UCSD-AML1 (cell line): ENCODE data around the gene MCF2L.
"Not testable (repeated sequence)": the region's sequence is repeated elsewhere in the genome, so short reads cannot be mapped to it uniquely, and the experiment has no call there.

Source experiments
- DNase-seq: peaks from one replicate; lab custom pipeline; 2025; ENCODE audit not compliant: unreplicated experiment; lab: John Stamatoyannopoulos, UW

Gene MCF2L

GRCh38 chr13:113045251-113046127, 76.5 kb downstream of the MCF2L start:
- DNase-seq, result no peak

GRCh38 chr13:113046128-113046882, 77.3 kb downstream of the MCF2L start:
- DNase-seq, result no peak

DNA sequence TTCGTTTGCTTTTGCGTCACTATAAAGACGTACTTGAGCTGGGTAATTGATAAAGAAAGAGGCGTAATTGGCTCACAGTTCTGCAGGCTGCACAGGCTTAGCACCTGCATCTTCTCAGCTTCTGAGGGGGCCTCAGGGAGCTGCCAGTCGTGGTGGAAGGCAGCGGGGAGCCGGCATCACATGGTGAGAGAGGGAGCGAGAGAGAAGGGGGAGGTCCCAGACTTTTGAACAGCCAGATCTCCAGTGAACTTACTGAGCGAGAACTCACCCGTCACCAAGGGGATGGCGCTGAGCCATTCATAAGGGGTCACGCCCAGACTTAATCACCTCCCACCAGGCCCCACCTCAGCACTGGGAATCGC, 77.8 kb downstream of the MCF2L start:
- no peak for DNase-seq

DNA sequence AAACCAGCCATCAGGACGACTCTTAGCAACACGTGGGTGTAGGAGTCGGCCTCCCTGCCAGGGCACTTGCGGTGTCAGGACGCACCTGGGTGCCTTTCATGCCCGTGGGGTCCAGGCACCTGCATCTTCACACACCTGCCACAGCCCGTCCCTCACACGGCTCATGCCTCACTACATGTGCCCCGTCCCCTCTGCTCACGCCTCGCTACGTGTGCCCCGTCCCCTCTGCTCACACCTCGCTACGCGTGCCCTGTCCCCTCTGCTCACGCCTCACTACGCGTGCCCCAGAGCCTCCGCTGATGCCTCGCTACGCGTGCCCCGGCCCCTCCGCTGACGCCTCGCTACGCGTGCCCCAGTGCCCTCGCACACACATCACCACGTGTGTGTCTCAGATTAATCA, 78.6 kb downstream of the MCF2L start:
- DNase-seq, result no peak

- DNase-seq, result no peak
These were observed 79.8 kb downstream of the MCF2L start for GRCh38 chr13:113048766-113049165.

GRCh38 chr13:113049521-113049941, 80.5 kb downstream of the MCF2L start:
- DNase-seq, result no peak

GRCh38 chr13:113049981-113050380, 81.0 kb downstream of the MCF2L start:
- DNase-seq, result no peak

DNA sequence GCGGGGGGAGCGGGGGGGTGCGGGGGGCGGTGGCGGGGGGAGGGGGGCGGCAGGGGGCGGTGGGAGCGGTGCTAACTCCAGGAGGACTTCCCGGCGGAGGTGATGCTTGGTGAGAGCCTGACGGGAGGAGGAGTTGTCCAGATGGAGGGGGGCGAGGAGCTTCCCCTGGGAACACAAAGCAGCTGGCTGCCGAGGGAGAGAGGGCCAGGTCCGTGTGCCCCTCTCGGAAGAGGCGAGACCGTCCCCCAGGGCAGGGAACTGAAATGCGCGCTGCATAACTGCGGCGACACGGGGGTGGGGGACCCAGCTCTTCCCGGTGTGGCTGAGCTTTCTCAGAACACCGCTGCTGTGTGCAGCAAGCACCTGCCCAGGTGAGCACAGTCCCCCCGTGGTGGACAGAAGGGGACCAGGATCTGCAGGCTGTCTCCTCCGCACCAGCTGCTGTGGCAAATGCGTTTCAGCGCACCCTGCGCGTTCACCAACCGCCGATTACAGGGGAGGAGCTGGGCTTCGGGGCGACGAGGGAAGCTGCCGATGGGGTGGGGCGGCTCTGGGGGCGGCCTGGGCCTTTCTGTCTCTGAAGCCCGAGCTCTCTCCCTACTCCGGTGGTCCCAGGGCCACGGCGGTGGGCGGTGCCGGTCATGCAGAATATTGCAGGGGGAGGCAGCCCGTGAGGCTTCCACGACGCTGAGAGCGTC, 81.9 kb downstream of the MCF2L start:
- no peak for DNase-seq

DNA sequence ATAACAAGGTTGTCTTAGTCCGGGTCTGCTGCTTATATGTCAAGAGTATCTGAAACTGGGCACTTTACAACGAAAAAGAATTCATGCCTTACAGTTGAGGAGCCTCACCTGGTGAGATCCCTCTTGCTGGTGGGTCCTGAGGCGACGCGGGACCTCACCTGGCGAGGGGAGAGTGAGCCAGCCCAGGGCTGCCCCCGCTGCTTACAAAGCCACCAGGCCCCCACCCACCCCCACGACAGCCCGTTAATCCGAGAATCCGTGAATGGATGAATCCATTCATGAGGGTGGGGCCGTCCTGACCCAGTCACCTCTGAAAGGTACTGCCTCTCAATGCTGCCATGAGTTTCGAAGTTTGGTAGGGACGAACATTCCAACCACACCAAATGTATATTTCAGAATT, 82.6 kb downstream of the MCF2L start:
- DNase-seq, result no peak

DNA sequence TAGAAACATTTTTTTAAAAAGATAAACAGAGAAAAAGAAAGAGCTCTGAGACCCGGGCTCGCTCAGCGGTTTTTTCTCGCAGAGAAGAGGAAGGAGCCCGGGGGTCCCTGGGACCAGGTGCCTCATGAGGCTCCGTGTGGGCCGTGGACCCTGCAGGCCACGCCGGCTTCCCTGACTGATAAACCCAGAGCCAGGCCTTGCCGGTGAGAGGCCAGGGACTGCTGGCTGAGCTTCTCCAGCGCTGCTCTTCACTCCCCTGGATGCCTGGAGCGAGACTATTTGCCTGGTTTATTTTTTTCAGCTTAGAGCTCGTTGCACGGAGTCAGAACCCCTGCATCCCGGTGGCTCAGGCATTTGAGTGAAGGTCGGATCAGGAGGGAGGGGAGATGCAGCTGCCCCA, 83.2 kb downstream of the MCF2L start:
- DNase-seq, result no peak

DNA sequence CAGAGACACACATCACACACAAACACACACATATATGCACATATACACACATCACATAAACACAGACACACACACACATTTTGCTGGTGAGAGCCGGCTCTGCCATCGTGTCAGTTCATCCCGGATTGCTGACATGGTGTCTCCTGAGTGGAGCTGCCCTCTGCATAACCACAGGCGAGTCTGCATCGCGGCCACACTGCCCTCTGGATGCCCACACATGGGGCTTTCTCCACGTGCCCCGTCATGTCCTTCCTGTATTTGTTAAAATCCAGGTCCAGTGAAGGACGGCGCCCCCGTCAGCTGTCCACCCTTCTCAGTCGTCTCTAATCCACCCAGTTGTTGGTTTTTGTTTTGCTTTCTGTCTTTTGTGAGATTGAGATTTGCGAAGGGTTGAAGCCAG, 84.0 kb downstream of the MCF2L start:
- no peak for DNase-seq

GRCh38 chr13:113053376-113053775, 84.4 kb downstream of the MCF2L start:
- DNase-seq, result no peak

- DNase-seq, result no peak
These were observed 85.0 kb downstream of the MCF2L start for GRCh38 chr13:113053801-113054604.

DNA sequence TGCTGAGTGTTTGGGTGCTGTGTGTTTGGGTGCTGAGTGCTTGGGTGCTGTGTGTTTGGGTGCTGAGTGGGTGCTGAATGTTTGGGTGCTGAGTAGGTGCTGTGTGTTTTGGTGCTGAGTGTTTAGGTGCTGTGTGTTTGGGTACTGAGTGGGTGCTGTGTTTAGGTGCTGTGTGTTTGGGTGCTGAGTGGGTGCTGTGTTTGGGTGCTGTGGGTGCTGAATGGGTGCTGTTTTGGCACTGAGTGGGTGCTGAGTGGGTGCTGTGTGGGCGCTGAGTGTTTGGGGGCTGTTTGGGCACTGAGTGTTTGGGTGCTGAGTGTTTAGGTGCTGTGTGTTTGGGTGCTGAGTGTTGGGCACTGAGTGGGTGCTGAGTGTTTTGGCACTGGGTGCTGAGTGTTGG, 88.1 kb downstream of the MCF2L start:
- DNase-seq, result no peak

GRCh38 chr13:113057559-113057958, 88.5 kb downstream of the MCF2L start:
- DNase-seq, result not testable (repeated sequence)

DNA sequence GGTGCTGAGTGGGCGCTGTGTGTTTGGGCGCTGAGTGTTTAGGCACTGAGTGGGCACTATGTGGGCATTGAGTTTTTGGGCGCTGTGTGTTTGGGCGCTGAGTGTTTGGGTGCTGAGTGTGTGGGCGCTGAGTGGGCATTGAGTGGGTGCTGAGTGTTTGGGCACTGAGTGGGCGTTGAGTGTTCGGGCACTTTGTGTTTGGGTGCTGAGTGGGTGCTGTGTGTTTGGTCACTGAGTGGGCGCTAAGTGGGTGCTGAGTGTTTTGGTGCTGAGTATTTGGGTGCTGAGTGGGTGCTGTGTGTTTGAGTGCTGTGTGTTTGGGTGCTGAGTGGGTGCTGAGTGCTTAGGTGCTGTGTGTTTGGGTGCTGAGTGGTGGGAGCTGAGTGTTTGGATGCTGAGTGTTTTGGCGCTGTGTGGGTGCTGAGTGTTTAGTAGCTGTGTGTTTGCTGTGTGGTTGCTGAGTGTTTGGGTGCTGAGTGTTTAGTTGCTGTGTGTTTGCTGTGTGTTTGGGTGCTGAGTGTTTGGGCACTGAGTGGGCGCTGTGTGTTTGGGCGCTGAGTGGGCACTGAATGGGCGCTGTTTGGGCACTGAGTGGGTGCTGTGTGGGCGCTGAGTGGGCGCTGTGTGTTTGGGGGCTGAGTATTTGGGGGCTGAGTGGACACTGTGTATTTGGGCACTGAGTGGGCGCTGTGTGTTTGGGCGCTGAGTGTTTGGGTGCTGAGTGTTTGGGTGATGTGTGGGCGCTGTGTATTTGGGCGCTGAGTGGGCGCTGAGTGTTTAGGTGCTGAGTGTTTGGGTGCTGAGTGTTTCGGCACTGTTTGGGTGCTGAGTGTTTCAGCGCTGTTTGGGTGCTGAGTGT, 89.3 kb downstream of the MCF2L start:
- no peak for DNase-seq

GRCh38 chr13:113058988-113059850, 90.2 kb downstream of the MCF2L start:
- DNase-seq, result no peak

GRCh38 chr13:113059891-113060290, 90.9 kb downstream of the MCF2L start:
- DNase-seq, result no peak
